Astrocyte (in vitro differentiated cells and primary cell): ENCODE measurements around the gene RHOT1. TPM values are rescaled to one million over a fixed set of nuclear protein-coding genes. Genes with fewer than 3 reads are reported as not detected.
"Not testable (repeated sequence)": the region's sequence is repeated elsewhere in the genome, so short reads cannot be mapped to it uniquely, and the experiment has no call there.

Experiments
- DNase-seq: peaks from one replicate; pipeline ENCODE4 v3.0.0-alpha.2; 2010; ENCODE audit warnings: low read depth
- FAIRE-seq: peaks from 2 replicates; lab custom pipeline; 2011; peaks lifted over from hg19 to GRCh38; lab: Jason Lieb, UNC
- H2AFZ ChIP-seq: 2 replicates; pipeline ENCODE4 v1.6.0; 2012; ENCODE audit warnings: low read depth, low read length, inconsistent platforms
- H3K27ac ChIP-seq: 2 replicates; pipeline ENCODE4 v1.5.1; 2011; ENCODE audit warnings: low read depth, low read length, inconsistent platforms
- H3K27me3 ChIP-seq: 2 replicates; pipeline ENCODE4 v1.6.0; 2011; ENCODE audit warnings: low read length, inconsistent platforms; ENCODE audit not compliant: insufficient read depth
- H3K36me3 ChIP-seq: 2 replicates; pipeline ENCODE4 v1.5.1; 2011; ENCODE audit warnings: low read length, inconsistent platforms; ENCODE audit not compliant: insufficient read depth
- H3K4me1 ChIP-seq: 2 replicates; pipeline ENCODE4 v1.5.1; 2011; ENCODE audit warnings: low read length, inconsistent platforms; ENCODE audit not compliant: insufficient read depth
- H3K4me2 ChIP-seq: 2 replicates; pipeline ENCODE4 v1.6.0; 2012; ENCODE audit warnings: low read length, inconsistent platforms
- H3K4me3 ChIP-seq: 2 replicates; pipeline ENCODE4 v1.5.1; 2011; ENCODE audit warnings: low read depth, mild to moderate bottlenecking, low read length, inconsistent platforms; ENCODE audit not compliant: insufficient read depth
- H3K79me2 ChIP-seq: 2 replicates; pipeline ENCODE4 v1.6.0; 2012; ENCODE audit warnings: mild to moderate bottlenecking, low read length, inconsistent platforms; ENCODE audit not compliant: insufficient read depth
- H3K9ac ChIP-seq: 2 replicates; pipeline ENCODE4 v1.6.0; 2012; ENCODE audit warnings: mild to moderate bottlenecking, low read length, inconsistent platforms
- H3K9me3 ChIP-seq: 2 replicates; pipeline ENCODE4 v1.5.1; 2012; ENCODE audit warnings: low read depth, mild to moderate bottlenecking, low read length, inconsistent platforms; ENCODE audit not compliant: insufficient read depth
- H4K20me1 ChIP-seq: 2 replicates; pipeline ENCODE4 v1.6.0; 2012; ENCODE audit warnings: low read length, inconsistent platforms; ENCODE audit not compliant: insufficient read depth
- H3K27ac Mint-ChIP-seq: one replicate; pipeline ENCODE4 v1.8.0; 2021; ENCODE audit warnings: mild to moderate bottlenecking, mixed read lengths; ENCODE audit not compliant: unreplicated experiment
- H3K27me3 Mint-ChIP-seq: one replicate; pipeline ENCODE4 v1.8.0; 2021; ENCODE audit warnings: low read depth, mixed read lengths; ENCODE audit not compliant: unreplicated experiment
- H3K36me3 Mint-ChIP-seq: one replicate; pipeline ENCODE4 v1.8.0; 2021; ENCODE audit warnings: low read depth, mixed read lengths; ENCODE audit not compliant: unreplicated experiment
- H3K4me1 Mint-ChIP-seq: one replicate; pipeline ENCODE4 v1.8.0; 2021; ENCODE audit warnings: low read depth, mixed read lengths; ENCODE audit not compliant: unreplicated experiment
- H3K4me3 Mint-ChIP-seq: one replicate; pipeline ENCODE4 v1.8.0; 2021; ENCODE audit warnings: mild to moderate bottlenecking, moderate library complexity, mixed read lengths; ENCODE audit not compliant: unreplicated experiment
- H3K9me3 Mint-ChIP-seq: one replicate; pipeline ENCODE4 v1.8.0; 2021; ENCODE audit warnings: mild to moderate bottlenecking, mixed read lengths; ENCODE audit not compliant: unreplicated experiment
- CTCF ChIP-seq: IDR thresholded peaks from 2 replicates; pipeline ENCODE4 v1.5.1; 2011; ENCODE audit warnings: low read depth, mild to moderate bottlenecking, inconsistent platforms, low read length, moderate library complexity; ENCODE audit not compliant: insufficient read depth
- EZH2 ChIP-seq: IDR thresholded peaks from 2 replicates; pipeline ENCODE4 v1.6.1; 2012; ENCODE audit warnings: mild to moderate bottlenecking, low read length, inconsistent platforms; ENCODE audit not compliant: insufficient read depth
- total RNA-seq: library from RNA; stranded (reverse); gene quantifications from 2 replicates; pipeline ENCODE4 v1.2.1, GENCODE V29; 2021

RHOT1 gene
- total RNA-seq, 1 donor from 2014 or later, result 20.9 TPM

- peaks cover 11% of the 10 kb centered on the region for H4K20me1 ChIP-seq
- no peaks in the 10 kb centered on the region for H3K36me3 ChIP-seq
- Mint-ChIP-seq H3K36me3 (peaks cover 3% of the 10 kb centered on the region), H3K27me3 (peaks cover 51% of the 10 kb centered on the region), H3K4me1 (peaks cover 31% of the 10 kb centered on the region), H3K4me3 (peak overlapping the region; percentile 31), H3K27ac (no peak overlapping the region), H3K9me3 (peaks cover 2% of the 10 kb centered on the region)
- H3K9ac ChIP-seq, result no peak overlapping the region
- peaks cover 32% of the 10 kb centered on the region for H3K27me3 ChIP-seq
- no peak for TF ChIP-seq CTCF
- TF ChIP-seq EZH2, result no peak
- H3K9me3 ChIP-seq, result no peaks in the 10 kb centered on the region
- FAIRE-seq (no peak), DNase-seq (no peak)
- H3K79me2 ChIP-seq, result no peaks in the 10 kb centered on the region
- H3K4me2 ChIP-seq, result no peak overlapping the region
- H3K27ac ChIP-seq, result no peak overlapping the region
- H2AFZ ChIP-seq, result no peak overlapping the region
- H3K4me3 ChIP-seq, result no peak overlapping the region
- H3K4me1 ChIP-seq, result peaks cover 13% of the 10 kb centered on the region
Observed at GRCh38 chr17:32261936-32262510, 119.7 kb downstream of the RHOT1 start.

GRCh38 chr17:32263515-32263914 is 121.2 kb downstream of the RHOT1 start:
- H3K4me3 Mint-ChIP-seq, result peak overlapping the region; percentile 50
- peaks cover 18% of the 10 kb centered on the region for H3K4me1 ChIP-seq

DNA sequence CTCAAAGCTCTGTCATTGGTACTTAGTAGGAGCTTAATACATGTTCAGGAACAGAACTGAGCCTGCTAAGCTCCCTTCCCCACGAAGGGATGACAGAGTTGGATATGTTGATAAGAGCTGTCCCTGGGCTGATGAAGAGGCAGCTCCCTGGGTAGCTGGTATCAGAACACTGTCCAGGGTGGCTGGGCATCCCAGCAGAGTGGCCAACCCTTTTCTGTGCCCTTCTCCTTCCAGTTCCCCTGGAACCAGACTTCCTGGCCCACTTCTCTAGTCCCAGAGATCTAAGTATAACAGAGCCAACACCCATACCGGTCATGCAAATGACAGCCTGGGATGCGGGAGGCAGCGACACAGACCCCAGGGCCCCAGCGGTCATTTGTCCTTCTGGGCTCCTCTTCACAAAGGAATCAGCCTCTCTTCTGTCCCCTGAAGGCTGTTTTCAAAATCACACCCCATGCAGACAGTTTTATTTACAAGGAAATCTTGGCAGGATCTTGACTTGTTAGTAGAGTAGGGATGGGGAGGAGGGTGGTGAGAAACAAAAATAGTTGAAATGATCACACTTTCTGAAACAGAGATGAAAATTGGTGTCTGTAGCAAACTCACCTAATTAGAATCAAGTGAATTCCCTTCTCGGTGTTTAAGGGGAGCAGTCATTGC is 122.0 kb downstream of the RHOT1 start:
- peaks cover 51% of the 10 kb centered on the region for H3K27me3 Mint-ChIP-seq
- FAIRE-seq (no peak), DNase-seq (no peak)
- H3K4me1 Mint-ChIP-seq, result peaks cover 38% of the 10 kb centered on the region
- Histone ChIP-seq H2AFZ (no peak overlapping the region), H3K36me3 (no peaks in the 10 kb centered on the region), H4K20me1 (peaks cover 20% of the 10 kb centered on the region), H3K4me3 (no peak overlapping the region), H3K4me1 (peaks cover 18% of the 10 kb centered on the region), H3K9ac (no peak overlapping the region), H3K79me2 (no peaks in the 10 kb centered on the region), H3K27me3 (peaks cover 50% of the 10 kb centered on the region), H3K4me2 (no peak overlapping the region), H3K27ac (no peak overlapping the region), H3K9me3 (no peaks in the 10 kb centered on the region)
- H3K36me3 Mint-ChIP-seq, result no peaks in the 10 kb centered on the region
- H3K27ac Mint-ChIP-seq, result no peak overlapping the region
- peak overlapping the region; percentile 73 for H3K4me3 Mint-ChIP-seq
- peak; percentile 29 for TF ChIP-seq EZH2
- no peak for TF ChIP-seq CTCF
- peaks cover 2% of the 10 kb centered on the region for H3K9me3 Mint-ChIP-seq

More at GRCh38 chr17:32263515-32263914, 121.2 kb downstream of the RHOT1 start:
- not testable (repeated sequence) for H3K27ac ChIP-seq, H3K4me2 ChIP-seq, H3K36me3 Mint-ChIP-seq, H3K27ac Mint-ChIP-seq, H2AFZ ChIP-seq, H3K79me2 ChIP-seq, H3K4me3 ChIP-seq, DNase-seq, H3K9me3 Mint-ChIP-seq, H3K36me3 ChIP-seq, H3K9me3 ChIP-seq, FAIRE-seq, H3K9ac ChIP-seq
- Histone ChIP-seq H4K20me1 (peaks cover 20% of the 10 kb centered on the region), H3K27me3 (peaks cover 42% of the 10 kb centered on the region)
- Mint-ChIP-seq H3K4me1 (peaks cover 39% of the 10 kb centered on the region), H3K27me3 (peaks cover 50% of the 10 kb centered on the region)
